22Rv1 (cell line): ENCODE measurements around the gene PPFIBP2.

ENCODE experiments used
- CTCF ChIP-seq: fragments of 450-650 bp; IDR thresholded peaks from 2 replicates; pipeline ENCODE4 v1.5.1; 2017; ENCODE audit warnings: mild to moderate bottlenecking
- ZFX ChIP-seq: fragments of 450-650 bp; IDR thresholded peaks from 2 replicates; pipeline ENCODE4 v1.6.1; 2017; ENCODE audit warnings: antibody characterized with exemption, borderline replicate concordance

GRCh38 chr11:7538031-7538430 lies 24.2 kb downstream of the PPFIBP2 start:
- TF ChIP-seq CTCF, result no peak
- no peak for TF ChIP-seq ZFX
